ENCODE data around the gene ADAM12. TPM values are rescaled to one million over a fixed set of nuclear protein-coding genes. Genes with fewer than 3 reads are reported as not detected.
"Not testable (repeated sequence)": the region's sequence is repeated elsewhere in the genome, so short reads cannot be mapped to it uniquely, and the experiment has no call there.

Gene ADAM12
- total RNA-seq, 1 experiment from 2014 or later, result 76.1 TPM

- peak; percentile 77 for DNase-seq (ENCODE audit: low read depth)
These were observed 405.9 kb downstream of the ADAM12 start for GRCh38 chr10:125982260-125982948.

GRCh38 chr10:125980521-125981035 lies 407.7 kb downstream of the ADAM12 start:
- DNase-seq (ENCODE audit: low read depth), result no peak

GRCh38 chr10:125979976-125980375 lies 408.3 kb downstream of the ADAM12 start:
- DNase-seq (ENCODE audit: low read depth), result peak; percentile 17

- no peak for DNase-seq (ENCODE audit: low read depth)
These were observed 411.2 kb downstream of the ADAM12 start for GRCh38 chr10:125976960-125977605.

- not testable (repeated sequence) for DNase-seq (ENCODE audit: low read depth)
These were observed 418.1 kb downstream of the ADAM12 start for GRCh38 chr10:125970077-125970630.

GRCh38 chr10:125967533-125967932 lies 420.7 kb downstream of the ADAM12 start:
- DNase-seq (ENCODE audit: low read depth), result no peak

- DNase-seq (ENCODE audit: low read depth), result no peak
These were observed 423.7 kb downstream of the ADAM12 start for GRCh38 chr10:125964558-125964957.

All from M059J (cell line).